HG02610 (cell line): ENCODE measurements around the gene SP140.
A peak's percentile ranks its signal among the peaks of the same experiment; 100 is the strongest.

Experiments
- ATAC-seq: cut with Tn5 transposase; IDR thresholded peaks from one replicate; pipeline ENCODE4 v1.9.1; 2021; ENCODE audit warnings: mild to moderate bottlenecking, moderate library complexity; ENCODE audit not compliant: unreplicated experiment

SP140 gene

GRCh38 chr2:230362030-230362691 lies 136.6 kb downstream of the SP140 start:
- peak; percentile 62 for ATAC-seq
